HG03196 (cell line): ENCODE data around the gene CERK.

Experiments
- ATAC-seq: cut with Tn5 transposase; IDR thresholded peaks from one replicate; pipeline ENCODE4 v1.9.1; 2021; ENCODE audit not compliant: unreplicated experiment

Gene CERK

GRCh38 chr22:46766611-46767010, 28.6 kb upstream of the CERK start:
- no peak for ATAC-seq

GRCh38 chr22:46764779-46765485, 26.9 kb upstream of the CERK start:
- ATAC-seq = no peak

- ATAC-seq = no peak
These were observed 26.2 kb upstream of the CERK start for GRCh38 chr22:46764140-46764680.

- ATAC-seq = peak; percentile 42
These were observed 25.1 kb upstream of the CERK start for GRCh38 chr22:46763051-46763705.

- ATAC-seq = peak; percentile 66
These were observed 24.4 kb upstream of the CERK start, which contains the start of gene TBC1D22A for GRCh38 chr22:46762238-46763050. TSS of gene TBC1D22A (plus strand) at chr22:46762650. CDS start at chr22:46762787, 137 bp downstream.

GRCh38 chr22:46761539-46762237, 23.6 kb upstream of the CERK start:
- no peak for ATAC-seq

GRCh38 chr22:46761017-46761416, 23.0 kb upstream of the CERK start:
- ATAC-seq = no peak

- no peak for ATAC-seq
These were observed 20.8 kb upstream of the CERK start for GRCh38 chr22:46758867-46759290.

- no peak for ATAC-seq
These were observed 20.1 kb upstream of the CERK start for GRCh38 chr22:46758121-46758520.

- ATAC-seq = no peak
These were observed 19.1 kb upstream of the CERK start for GRCh38 chr22:46757104-46757503.

- ATAC-seq = no peak
These were observed 18.0 kb upstream of the CERK start for GRCh38 chr22:46756097-46756496.

- ATAC-seq = no peak
These were observed 17.5 kb upstream of the CERK start for GRCh38 chr22:46755525-46755924.

- no peak for ATAC-seq
These were observed 16.8 kb upstream of the CERK start for GRCh38 chr22:46754826-46755225.

GRCh38 chr22:46754110-46754799, 16.2 kb upstream of the CERK start:
- no peak for ATAC-seq

GRCh38 chr22:46753761-46754109, 15.7 kb upstream of the CERK start:
- no peak for ATAC-seq

GRCh38 chr22:46753360-46753759, 15.3 kb upstream of the CERK start:
- no peak for ATAC-seq

GRCh38 chr22:46752988-46753310, 14.9 kb upstream of the CERK start:
- ATAC-seq = no peak

- no peak for ATAC-seq
These were observed 14.4 kb upstream of the CERK start for GRCh38 chr22:46752286-46752987.

GRCh38 chr22:46750863-46751443, 12.9 kb upstream of the CERK start:
- ATAC-seq = no peak

- ATAC-seq = no peak
These were observed 12.4 kb upstream of the CERK start for GRCh38 chr22:46750530-46750800.
